Measurements from ENCODE around the gene SSH2. TPM values are rescaled to one million over a fixed set of nuclear protein-coding genes. Genes with fewer than 3 reads are reported as not detected.

Gene SSH2
- total RNA-seq, 1 donor from 2014 or later, result 21.9 TPM

- H3K27ac Mint-ChIP-seq (ENCODE audit: unreplicated experiment), result no peak overlapping the region
- no peak for DNase-seq (ENCODE audit: extremely low spot score, unreplicated experiment)
- H3K36me3 Mint-ChIP-seq (ENCODE audit: unreplicated experiment), result no peaks in the 10 kb centered on the region
- no peaks in the 10 kb centered on the region for H3K27me3 Mint-ChIP-seq (ENCODE audit: unreplicated experiment)
- H3K4me3 Mint-ChIP-seq (ENCODE audit: unreplicated experiment), result no peak overlapping the region
- H3K9me3 Mint-ChIP-seq (ENCODE audit: unreplicated experiment), result no peaks in the 10 kb centered on the region
- TF ChIP-seq CTCF (IDR thresholded peaks at IDR 0.05), result no peak
- no peaks in the 10 kb centered on the region for H3K4me1 Mint-ChIP-seq (ENCODE audit: unreplicated experiment)
These were observed 108.1 kb downstream of the SSH2 start for GRCh38 chr17:29821897-29822296.

- no peak overlapping the region for H3K4me3 Mint-ChIP-seq (ENCODE audit: unreplicated experiment)
- no peaks in the 10 kb centered on the region for H3K36me3 Mint-ChIP-seq (ENCODE audit: unreplicated experiment)
- DNase-seq (ENCODE audit: extremely low spot score, unreplicated experiment), result no peak
- H3K27ac Mint-ChIP-seq (ENCODE audit: unreplicated experiment), result no peak overlapping the region
- H3K9me3 Mint-ChIP-seq (ENCODE audit: unreplicated experiment), result no peaks in the 10 kb centered on the region
- no peak for TF ChIP-seq CTCF (IDR thresholded peaks at IDR 0.05)
- no peaks in the 10 kb centered on the region for H3K27me3 Mint-ChIP-seq (ENCODE audit: unreplicated experiment)
- H3K4me1 Mint-ChIP-seq (ENCODE audit: unreplicated experiment), result no peaks in the 10 kb centered on the region
These were observed 109.6 kb downstream of the SSH2 start for GRCh38 chr17:29820425-29820824.

GRCh38 chr17:29807520-29808361, 122.3 kb downstream of the SSH2 start:
- peak; percentile 84 for TF ChIP-seq CTCF (IDR thresholded peaks at IDR 0.05)
- Mint-ChIP-seq H3K36me3 (ENCODE audit: unreplicated experiment) (no peaks in the 10 kb centered on the region), H3K27me3 (ENCODE audit: unreplicated experiment) (no peaks in the 10 kb centered on the region), H3K9me3 (ENCODE audit: unreplicated experiment) (no peaks in the 10 kb centered on the region), H3K4me3 (ENCODE audit: unreplicated experiment) (no peak overlapping the region), H3K27ac (ENCODE audit: unreplicated experiment) (no peak overlapping the region), H3K4me1 (ENCODE audit: unreplicated experiment) (no peaks in the 10 kb centered on the region)
- peak; percentile 88 for DNase-seq (ENCODE audit: extremely low spot score, unreplicated experiment)

GRCh38 chr17:29802246-29802645, 127.8 kb downstream of the SSH2 start:
- peaks cover 2% of the 10 kb centered on the region for H3K36me3 Mint-ChIP-seq (ENCODE audit: unreplicated experiment)

More at GRCh38 chr17:29802246-29802645, 127.8 kb downstream of the SSH2 start:
- no peak for DNase-seq (ENCODE audit: extremely low spot score, unreplicated experiment)
- Mint-ChIP-seq H3K27ac (ENCODE audit: unreplicated experiment) (no peak overlapping the region), H3K9me3 (ENCODE audit: unreplicated experiment) (no peaks in the 10 kb centered on the region), H3K4me3 (ENCODE audit: unreplicated experiment) (no peak overlapping the region), H3K27me3 (ENCODE audit: unreplicated experiment) (no peaks in the 10 kb centered on the region), H3K4me1 (ENCODE audit: unreplicated experiment) (no peaks in the 10 kb centered on the region)
- no peak for TF ChIP-seq CTCF (IDR thresholded peaks at IDR 0.05)

All from osteocyte (in vitro differentiated cells).